Activated naive CD4-positive, alpha-beta T cell treated with anti-CD3 and anti-CD28 coated beads, Interleukin-2, amount 50 U/mL, for 72 hours (primary cell): ENCODE measurements around the gene SENP1. TPM values are rescaled to one million over a fixed set of nuclear protein-coding genes. Genes with fewer than 3 reads are reported as not detected.

Experiments
- ATAC-seq, 2 donors: fragments of 150-1000 bp; cut with Tn5 transposase; 2 replicates each; pipeline ENCODE4 v1.10.0; 2021; ENCODE audit warnings: mild to moderate bottlenecking in 2 of 2, moderate library complexity in 2 of 2
- DNase-seq, 2 donors: peaks; one replicate each; pipeline ENCODE4 v3.0.0; 2021 to 2022; ENCODE audit warnings: low spot score in 2 of 2
- H3K27ac Mint-ChIP-seq, 2 donors: one replicate each; pipeline ENCODE4 v1.8.0; 2022; ENCODE audit warnings: mild to moderate bottlenecking in 2 of 2, mixed read lengths in 2 of 2
- H3K36me3 Mint-ChIP-seq, 2 donors: one replicate each; pipeline ENCODE4 v1.8.0; 2022; ENCODE audit warnings: mixed read lengths in 2 of 2
- H3K9me3 Mint-ChIP-seq, 2 donors: one replicate each; pipeline ENCODE4 v1.8.0; 2022; ENCODE audit warnings: mixed read lengths in 2 of 2
- total RNA-seq, 2 donors: library from RNA; stranded (reverse); gene quantifications; one replicate each; pipeline ENCODE4 v1.2.3, GENCODE V29; 2022

The SENP1 gene
- total RNA-seq, 2 donors from 2014 or later: 39.9 to 69.8 TPM

GRCh38 chr12:48054955-48055821 is 50.7 kb downstream of the SENP1 start:
- ATAC-seq (peak; percentile 66 to 78), DNase-seq (no peak)
- H3K9me3 Mint-ChIP-seq: peaks cover 2 to 13% of the 10 kb centered on the region in 2 donors
- peaks cover 18 to 22% of the 10 kb centered on the region in 2 donors for H3K36me3 Mint-ChIP-seq
- H3K27ac Mint-ChIP-seq: no peak overlapping the region

- Mint-ChIP-seq H3K36me3 (peaks cover 9 to 11% of the 10 kb centered on the region in 2 donors), H3K27ac (no peak overlapping the region), H3K9me3 (peaks cover 0 to 8% of the 10 kb centered on the region in 2 donors)
- DNase-seq: no peak
- no peak for ATAC-seq
Observed at GRCh38 chr12:48053883-48054282, 52.0 kb downstream of the SENP1 start.

GRCh38 chr12:48053122-48053521 is 52.8 kb downstream of the SENP1 start:
- Mint-ChIP-seq H3K27ac (no peak overlapping the region), H3K36me3 (peaks cover 1 to 4% of the 10 kb centered on the region in 2 donors), H3K9me3 (peaks cover 0 to under 1% of the 10 kb centered on the region in 2 donors)
- ATAC-seq (no peak), DNase-seq (no peak)

GRCh38 chr12:48051681-48052080 is 54.2 kb downstream of the SENP1 start:
- DNase-seq (no peak), ATAC-seq (no peak)
- no peaks in the 10 kb centered on the region for H3K9me3 Mint-ChIP-seq
- H3K36me3 Mint-ChIP-seq: peaks cover 0 to 4% of the 10 kb centered on the region in 2 donors
- H3K27ac Mint-ChIP-seq: no peak overlapping the region

GRCh38 chr12:48050174-48050573 is 55.7 kb downstream of the SENP1 start:
- peaks cover 0 to 4% of the 10 kb centered on the region in 2 donors for H3K36me3 Mint-ChIP-seq
- peak overlapping the region in 1 of 2 donors; percentile 81 for H3K27ac Mint-ChIP-seq
- no peak for DNase-seq
- H3K9me3 Mint-ChIP-seq: no peaks in the 10 kb centered on the region
- ATAC-seq: no peak

- no peak overlapping the region for H3K27ac Mint-ChIP-seq
- DNase-seq (no peak), ATAC-seq (peak; percentile 40 to 48)
- H3K9me3 Mint-ChIP-seq: no peaks in the 10 kb centered on the region
- H3K36me3 Mint-ChIP-seq: peaks cover 0 to 4% of the 10 kb centered on the region in 2 donors
Observed at GRCh38 chr12:48045965-48046518, 59.8 kb downstream of the SENP1 start.

- Mint-ChIP-seq H3K36me3 (peaks cover 0 to 4% of the 10 kb centered on the region in 2 donors), H3K27ac (no peak overlapping the region), H3K9me3 (no peaks in the 10 kb centered on the region)
- ATAC-seq (no peak), DNase-seq (no peak)
Observed at GRCh38 chr12:48045061-48045846, 60.6 kb downstream of the SENP1 start.

- ATAC-seq (no peak), DNase-seq (no peak)
- Mint-ChIP-seq H3K9me3 (no peaks in the 10 kb centered on the region), H3K36me3 (no peaks in the 10 kb centered on the region), H3K27ac (no peak overlapping the region)
Observed at GRCh38 chr12:48044396-48044795, 61.5 kb downstream of the SENP1 start.

- ATAC-seq (no peak), DNase-seq (no peak)
- Mint-ChIP-seq H3K27ac (no peak overlapping the region), H3K9me3 (no peaks in the 10 kb centered on the region), H3K36me3 (no peaks in the 10 kb centered on the region)
Observed at GRCh38 chr12:48043771-48044170, 62.1 kb downstream of the SENP1 start.

GRCh38 chr12:48041591-48042423 is 64.1 kb downstream of the SENP1 start:
- Mint-ChIP-seq H3K36me3 (no peaks in the 10 kb centered on the region), H3K27ac (no peak overlapping the region)
- DNase-seq: no peak

GRCh38 chr12:48040354-48040753 is 65.5 kb downstream of the SENP1 start:
- H3K36me3 Mint-ChIP-seq: no peaks in the 10 kb centered on the region
- no peak for DNase-seq
- no peak overlapping the region for H3K27ac Mint-ChIP-seq
- no peak for ATAC-seq
- H3K9me3 Mint-ChIP-seq: no peaks in the 10 kb centered on the region

More at GRCh38 chr12:48041591-48042423, 64.1 kb downstream of the SENP1 start:
- no peak for ATAC-seq
- H3K9me3 Mint-ChIP-seq: no peaks in the 10 kb centered on the region

- DNase-seq (no peak), ATAC-seq (no peak)
- no peak overlapping the region for H3K27ac Mint-ChIP-seq
- no peaks in the 10 kb centered on the region for H3K9me3 Mint-ChIP-seq
- H3K36me3 Mint-ChIP-seq: no peaks in the 10 kb centered on the region
Observed at GRCh38 chr12:48039151-48039550, 66.7 kb downstream of the SENP1 start.

- no peaks in the 10 kb centered on the region for H3K36me3 Mint-ChIP-seq
- no peaks in the 10 kb centered on the region for H3K9me3 Mint-ChIP-seq
- H3K27ac Mint-ChIP-seq: peak overlapping the region in 1 of 2 donors; percentile 38
- DNase-seq (no peak), ATAC-seq (no peak)
Observed at GRCh38 chr12:48038085-48038484, 67.8 kb downstream of the SENP1 start.

GRCh38 chr12:48037267-48037915 is 68.5 kb downstream of the SENP1 start:
- DNase-seq: no peak
- Mint-ChIP-seq H3K27ac (peak overlapping the region; percentile 38 to 92), H3K36me3 (no peaks in the 10 kb centered on the region), H3K9me3 (no peaks in the 10 kb centered on the region)
- ATAC-seq: no peak

- no peak for DNase-seq
- Mint-ChIP-seq H3K27ac (peak overlapping the region in 1 of 2 donors; percentile 92), H3K36me3 (no peaks in the 10 kb centered on the region), H3K9me3 (no peaks in the 10 kb centered on the region)
- no peak for ATAC-seq
Observed at GRCh38 chr12:48036818-48037217, 69.1 kb downstream of the SENP1 start.
